OCI-LY1 (cell line): ENCODE results near the gene GSC2.
A peak's percentile ranks its signal among the peaks of the same experiment; 100 is the strongest.

Experiments used
- H2AFZ ChIP-seq: fragments of 200-600 bp; sonication (generic), shearing (Covaris generic); 2 replicates; pipeline ENCODE4 v1.6.0; 2014; ENCODE audit warnings: antibody characterized with exemption, mild to moderate bottlenecking, low read length
- H3F3A ChIP-seq: fragments of 200-600 bp; sonication (generic), shearing (Covaris generic); 2 replicates; pipeline ENCODE4 v1.6.0; 2014; ENCODE audit warnings: mild to moderate bottlenecking, antibody characterized with exemption, low read length, moderate library complexity; ENCODE audit not compliant: insufficient read depth
- H3K27ac ChIP-seq: fragments of 200-600 bp; sonication (generic); 2 replicates; pipeline ENCODE4 v1.5.1; 2014; ENCODE audit warnings: low read length, mixed run types, mild to moderate bottlenecking, low read depth; ENCODE audit not compliant: poor library complexity, severe bottlenecking
- H3K27me3 ChIP-seq: fragments of 200-600 bp; sonication (generic); 2 replicates; pipeline ENCODE4 v1.6.0; 2014; ENCODE audit warnings: antibody characterized with exemption, mild to moderate bottlenecking, low read length, moderate library complexity; ENCODE audit not compliant: insufficient read depth
- H3K36me3 ChIP-seq: fragments of 200-600 bp; sonication (generic); 2 replicates; pipeline ENCODE4 v1.6.1; 2014; ENCODE audit warnings: mild to moderate bottlenecking, antibody characterized with exemption, low read length, moderate library complexity, mixed read lengths; ENCODE audit not compliant: insufficient read depth
- H3K4me1 ChIP-seq: fragments of 200-600 bp; sonication (generic); 2 replicates; pipeline ENCODE4 v1.5.1; 2014; ENCODE audit warnings: mild to moderate bottlenecking, low read length, moderate library complexity; ENCODE audit not compliant: insufficient read depth, severe bottlenecking
- H3K4me2 ChIP-seq: fragments of 200-600 bp; sonication (generic), shearing (Covaris generic); 2 replicates; pipeline ENCODE4 v1.6.1; 2014; ENCODE audit warnings: low read length
- H3K4me3 ChIP-seq: fragments of 200-600 bp; sonication (generic); 2 replicates; pipeline ENCODE4 v1.5.1; 2014; ENCODE audit warnings: low read length, low read depth, mild to moderate bottlenecking, mixed read lengths; ENCODE audit not compliant: poor library complexity, severe bottlenecking
- H3K79me2 ChIP-seq: fragments of 200-600 bp; shearing (Covaris generic); 2 replicates; pipeline ENCODE4 v1.6.1; 2016; ENCODE audit warnings: mixed run types, low read length, mixed read lengths; ENCODE audit not compliant: insufficient read depth
- H3K9ac ChIP-seq: fragments of 200-600 bp; sonication (generic), shearing (Covaris generic); 2 replicates; pipeline ENCODE4 v1.6.1; 2014; ENCODE audit warnings: mild to moderate bottlenecking, low read length, mixed read lengths
- H3K9me2 ChIP-seq: fragments of 200-600 bp; sonication (generic), shearing (Covaris generic); 2 replicates; pipeline ENCODE4 v1.6.1; 2014; ENCODE audit warnings: low read depth, mild to moderate bottlenecking, low read length, mixed read lengths
- H3K9me3 ChIP-seq: fragments of 200-600 bp; shearing (Covaris generic); 2 replicates; pipeline ENCODE4 v1.6.1; 2014; ENCODE audit warnings: low read length, mixed read lengths
- H4K20me1 ChIP-seq: fragments of 200-600 bp; sonication (generic), shearing (Covaris generic); 2 replicates; pipeline ENCODE4 v1.6.0; 2016; ENCODE audit warnings: mild to moderate bottlenecking, low read length; ENCODE audit not compliant: insufficient read depth
- CTCF ChIP-seq: fragments of 200-600 bp; sonication (generic), shearing (Covaris generic); IDR thresholded peaks from 2 replicates; pipeline ENCODE4 v1.5.1; 2017; ENCODE audit warnings: mild to moderate bottlenecking, antibody characterized with exemption, low read length, moderate library complexity, mixed read lengths
- EZH2 ChIP-seq: fragments of 200-600 bp; sonication (generic), shearing (Covaris generic); IDR thresholded peaks from 2 replicates; pipeline ENCODE4 v1.8.0; 2017; ENCODE audit warnings: borderline replicate concordance, mixed run types, mild to moderate bottlenecking, antibody characterized with exemption, low read length, moderate library complexity, mixed read lengths

The GSC2 gene

GRCh38 chr22:19111140-19111539, 39.0 kb downstream of the GSC2 start:
- Histone ChIP-seq H2AFZ (no peak overlapping the region), H3K9me2 (no peaks in the 10 kb centered on the region), H4K20me1 (no peaks in the 10 kb centered on the region), H3K27me3 (no peaks in the 10 kb centered on the region), H3F3A (no peaks in the 10 kb centered on the region), H3K9me3 (no peaks in the 10 kb centered on the region), H3K79me2 (peaks cover 79% of the 10 kb centered on the region), H3K4me3 (no peak overlapping the region), H3K36me3 (peaks cover 6% of the 10 kb centered on the region; the same call in 1 of the 2 replicates), H3K27ac (no peak overlapping the region), H3K4me1 (peaks cover 31% of the 10 kb centered on the region), H3K4me2 (no peak overlapping the region), H3K9ac (no peak overlapping the region)
- peak; percentile 36; the same call in 1 of the 2 replicates for TF ChIP-seq CTCF
- TF ChIP-seq EZH2: no peak

- H3K36me3 ChIP-seq: peaks cover 1% of the 10 kb centered on the region; the same call in 1 of the 2 replicates
- no peaks in the 10 kb centered on the region for H3K27me3 ChIP-seq
- no peak overlapping the region for H2AFZ ChIP-seq
- H3K27ac ChIP-seq: no peak overlapping the region
- H3K9me3 ChIP-seq: no peaks in the 10 kb centered on the region
- no peaks in the 10 kb centered on the region for H3F3A ChIP-seq
- peaks cover 27% of the 10 kb centered on the region for H3K4me1 ChIP-seq
- no peak overlapping the region for H3K9ac ChIP-seq
- no peak overlapping the region for H3K4me2 ChIP-seq
- TF ChIP-seq CTCF (no peak), EZH2 (no peak)
- no peak overlapping the region for H3K4me3 ChIP-seq
- no peaks in the 10 kb centered on the region for H3K9me2 ChIP-seq
- no peaks in the 10 kb centered on the region for H4K20me1 ChIP-seq
- H3K79me2 ChIP-seq: peaks cover 79% of the 10 kb centered on the region
These were observed 39.4 kb downstream of the GSC2 start for GRCh38 chr22:19110646-19111045.

GRCh38 chr22:19110064-19110458, 40.0 kb downstream of the GSC2 start:
- H4K20me1 ChIP-seq: no peaks in the 10 kb centered on the region
- TF ChIP-seq EZH2: no peak
- no peak for TF ChIP-seq CTCF

More at GRCh38 chr22:19110064-19110458, 40.0 kb downstream of the GSC2 start:
- peak overlapping the region; percentile 6 for H3K27ac ChIP-seq
- H3K79me2 ChIP-seq: peaks cover 79% of the 10 kb centered on the region
- H2AFZ ChIP-seq: no peak overlapping the region
- no peak overlapping the region for H3K4me3 ChIP-seq
- H3K36me3 ChIP-seq: no peaks in the 10 kb centered on the region; the same call in 1 of the 2 replicates
- no peak overlapping the region for H3K9ac ChIP-seq
- peaks cover 27% of the 10 kb centered on the region for H3K4me1 ChIP-seq
- no peaks in the 10 kb centered on the region for H3K9me3 ChIP-seq
- H3K9me2 ChIP-seq: no peaks in the 10 kb centered on the region
- H3F3A ChIP-seq: no peaks in the 10 kb centered on the region
- H3K27me3 ChIP-seq: no peaks in the 10 kb centered on the region
- peak overlapping the region; percentile 40; the same call in 1 of the 2 replicates for H3K4me2 ChIP-seq
